Endothelial cell of umbilical vein (primary cell): ENCODE measurements around the gene CILP2. TPM values are rescaled to one million over a fixed set of nuclear protein-coding genes. Genes with fewer than 3 reads are reported as not detected.

Experiments used
- BruUV-seq: library from RNA; stranded (reverse); fragments of 400-500 nt; replicated peaks from 2 replicates; lab custom pipeline; 2021; lab: Mats Ljungman, UMichigan
- CTCF ChIA-PET: fragments of 300-600, 350-600 bp; sonication (Branson Sonifier 250); formaldehyde crosslinking; loops from one replicate; lab custom pipeline; 2021; ENCODE audit warnings: antibody characterized with exemption, inconsistent platforms; lab: Charles Lee
- POLR2A ChIA-PET: fragments of 300-600, 350-600 bp; sonication (Branson Sonifier 250); formaldehyde crosslinking; loops from one replicate; lab custom pipeline; 2021; ENCODE audit warnings: antibody characterized with exemption, inconsistent platforms; lab: Charles Lee
- DNase-seq: peaks from one replicate; pipeline ENCODE4 v3.0.0-alpha.2; 2011; ENCODE audit warnings: low read depth, low spot score
- FAIRE-seq: peaks from 2 replicates; lab custom pipeline; 2011; peaks lifted over from hg19 to GRCh38; lab: Jason Lieb, UNC
- H2AFZ ChIP-seq: 2 replicates; pipeline ENCODE4 v1.6.0; 2012; ENCODE audit warnings: low read depth, low read length, control low read depth, inconsistent platforms
- H3K27ac ChIP-seq: 2 replicates; pipeline ENCODE4 v1.5.1; 2011; ENCODE audit warnings: low read depth, mild to moderate bottlenecking, control low read depth, low read length, moderate library complexity; ENCODE audit not compliant: insufficient read depth
- H3K27me3 ChIP-seq, 2 experiments: 2 replicates each; pipeline versions ENCODE4 v1.6.0 to v1.6.1; 2011; ENCODE audit warnings: low read length in 2 of 2, mixed read lengths in 1 of 2; ENCODE audit not compliant: control insufficient read depth in 2 of 2, insufficient read depth in 2 of 2
- H3K36me3 ChIP-seq, 2 experiments: 2 replicates in 1 of 2; 3 replicates in 1 of 2; pipeline ENCODE4 v1.5.1; 2011; ENCODE audit warnings: low read length in 2 of 2, mild to moderate bottlenecking in 1 of 2, moderate library complexity in 1 of 2; ENCODE audit not compliant: control insufficient read depth in 2 of 2, insufficient read depth in 2 of 2; ENCODE audit errors: extremely low read depth in 1 of 2
- H3K4me1 ChIP-seq: 3 replicates; pipeline ENCODE4 v1.5.1; 2011; ENCODE audit warnings: mild to moderate bottlenecking, low read length; ENCODE audit not compliant: control insufficient read depth, insufficient read depth; ENCODE audit errors: extremely low read depth
- H3K4me2 ChIP-seq: 2 replicates; pipeline ENCODE4 v1.6.1; 2011; ENCODE audit warnings: low read length, control low read depth, mixed read lengths; ENCODE audit not compliant: insufficient read depth
- H3K4me3 ChIP-seq, 3 experiments: fragments of 200-600 bp in 1 of 3; sonication (generic), shearing (Covaris generic) in 1 of 3; replicated peaks in 1 of 3; 2 replicates each; pipeline ENCODE4 v1.5.1; 2011 to 2016; ENCODE audit warnings: control low read depth in 3 of 3, low read length in 3 of 3, mild to moderate bottlenecking in 2 of 3, inconsistent platforms in 1 of 3, low read depth in 1 of 3, moderate library complexity in 1 of 3; ENCODE audit not compliant: insufficient read depth in 1 of 3
- H3K79me2 ChIP-seq: 2 replicates; pipeline ENCODE4 v1.6.0; 2012; ENCODE audit warnings: low read length, inconsistent platforms; ENCODE audit not compliant: control insufficient read depth, insufficient read depth
- H3K9ac ChIP-seq: replicated peaks from 2 replicates; pipeline ENCODE3; 2011; ENCODE audit warnings: low read length, control low read depth; ENCODE audit not compliant: insufficient read depth; ENCODE audit errors: extremely low read depth
- H3K9me1 ChIP-seq: replicated peaks from 3 replicates; pipeline ENCODE4 v1.6.0; 2011; ENCODE audit warnings: mild to moderate bottlenecking, low read length; ENCODE audit not compliant: control insufficient read depth, insufficient read depth; ENCODE audit errors: extremely low read depth
- H3K9me3 ChIP-seq: replicated peaks from 2 replicates; pipeline ENCODE4 v1.5.1; 2012; ENCODE audit warnings: low read length, inconsistent platforms; ENCODE audit not compliant: control insufficient read depth, insufficient read depth
- H4K20me1 ChIP-seq: replicated peaks from 2 replicates; pipeline ENCODE3; 2011; ENCODE audit warnings: mild to moderate bottlenecking, low read length; ENCODE audit not compliant: control insufficient read depth, insufficient read depth; ENCODE audit errors: extremely low read depth
- FOS ChIP-seq: IDR thresholded peaks from 2 replicates; pipeline ENCODE4 v1.6.1; 2011; ENCODE audit warnings: mild to moderate bottlenecking, low read length, moderate library complexity, borderline replicate concordance; ENCODE audit not compliant: insufficient read depth
- GATA2 ChIP-seq: IDR thresholded peaks from 2 replicates; pipeline ENCODE4 v1.7.0; 2011; ENCODE audit warnings: low read depth, mild to moderate bottlenecking, moderate library complexity, mixed read lengths, low read length; ENCODE audit not compliant: insufficient read length, insufficient read depth
- JUN ChIP-seq: IDR thresholded peaks from 2 replicates; pipeline ENCODE4 v1.6.1; 2011; ENCODE audit warnings: borderline replicate concordance, low read depth; ENCODE audit not compliant: insufficient read length, insufficient read depth
- POLR2A ChIP-seq: IDR thresholded peaks from 2 replicates; pipeline ENCODE4 v1.6.1; 2012; ENCODE audit warnings: low read depth, mild to moderate bottlenecking, control low read depth, low read length
- POLR2AphosphoS5 ChIP-seq: IDR thresholded peaks from 2 replicates; pipeline ENCODE4 v1.6.1; 2012; ENCODE audit warnings: low read depth, mild to moderate bottlenecking, control low read depth, low read length, moderate library complexity; ENCODE audit not compliant: insufficient read depth
- dilution Hi-C: fragments of 300-500 bp; cut with MboI; formaldehyde crosslinking; loops from one replicate; pipeline ENCODE4 v1.15.0; 2019; ENCODE audit warnings: low sequenced_read_pairs; ENCODE audit not compliant: extremely low pct_ligation_motif_present
- intact Hi-C: fragments of 100-400 bp; cut with micrococcal nuclease; formaldehyde crosslinking; loops from one replicate; pipeline ENCODE4 v1.10.0; 2022
- polyA plus RNA-seq, 4 experiments: library from polyadenylated mRNA; depleted of rRNA in 3 of 4; stranded (reverse) in 3 of 4; unstranded in 1 of 4; fragments of >200 nt; gene quantifications; 2 replicates each; pipeline versions ENCODE4 v1.2.1 to v1.2.3, GENCODE V29; 2011 to 2012; ENCODE audit warnings: missing spikeins in 1 of 4
- total RNA-seq: library from RNA; stranded (reverse); gene quantifications from 2 replicates; pipeline ENCODE4 v1.2.3, GENCODE V29; 2021
- TF ChIP-seq, protein P1 (sequence below), 2 donors: IDR thresholded peaks; 1 replicate in 1 of 2; 2 replicates in 1 of 2; pipeline ENCODE4 v1.5.1; 2011; ENCODE audit warnings: low read length in 2 of 2, mild to moderate bottlenecking in 2 of 2, moderate library complexity in 2 of 2, control low read depth in 1 of 2, inconsistent platforms in 1 of 2, low read depth in 1 of 2; ENCODE audit not compliant: insufficient read depth in 1 of 2; ENCODE audit errors: extremely low read depth in 1 of 2

CILP2 gene
- total and polyA plus RNA-seq, 2 donors (not counting 3 experiments of a cell fraction or from before 2014, with no cell fraction given), result 0.01 TPM; not detected in 1

- Histone ChIP-seq H3K9me1 (no peaks in the 10 kb centered on the region), H3K4me3 (no peak overlapping the region), H3K9me3 (no peaks in the 10 kb centered on the region), H2AFZ (no peak overlapping the region), H3K27ac (no peak overlapping the region), H3K27me3 (peaks cover 6% of the 10 kb centered on the region in 2 experiments), H3K36me3 (no peaks in the 10 kb centered on the region), H4K20me1 (no peaks in the 10 kb centered on the region), H3K9ac (no peak overlapping the region), H3K79me2 (no peaks in the 10 kb centered on the region), H3K4me2 (no peak overlapping the region), H3K4me1 (no peaks in the 10 kb centered on the region)
- TF ChIP-seq FOS, result no peak
- TF ChIP-seq GATA2, result no peak
- TF ChIP-seq POLR2AphosphoS5, result no peak
- no peak for TF ChIP-seq JUN
- TF ChIP-seq, protein P1, sequence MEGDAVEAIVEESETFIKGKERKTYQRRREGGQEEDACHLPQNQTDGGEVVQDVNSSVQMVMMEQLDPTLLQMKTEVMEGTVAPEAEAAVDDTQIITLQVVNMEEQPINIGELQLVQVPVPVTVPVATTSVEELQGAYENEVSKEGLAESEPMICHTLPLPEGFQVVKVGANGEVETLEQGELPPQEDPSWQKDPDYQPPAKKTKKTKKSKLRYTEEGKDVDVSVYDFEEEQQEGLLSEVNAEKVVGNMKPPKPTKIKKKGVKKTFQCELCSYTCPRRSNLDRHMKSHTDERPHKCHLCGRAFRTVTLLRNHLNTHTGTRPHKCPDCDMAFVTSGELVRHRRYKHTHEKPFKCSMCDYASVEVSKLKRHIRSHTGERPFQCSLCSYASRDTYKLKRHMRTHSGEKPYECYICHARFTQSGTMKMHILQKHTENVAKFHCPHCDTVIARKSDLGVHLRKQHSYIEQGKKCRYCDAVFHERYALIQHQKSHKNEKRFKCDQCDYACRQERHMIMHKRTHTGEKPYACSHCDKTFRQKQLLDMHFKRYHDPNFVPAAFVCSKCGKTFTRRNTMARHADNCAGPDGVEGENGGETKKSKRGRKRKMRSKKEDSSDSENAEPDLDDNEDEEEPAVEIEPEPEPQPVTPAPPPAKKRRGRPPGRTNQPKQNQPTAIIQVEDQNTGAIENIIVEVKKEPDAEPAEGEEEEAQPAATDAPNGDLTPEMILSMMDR (IDR thresholded peaks at IDR 0.05; ENCODE audit: extremely low read depth in 1 of 2, insufficient read depth in 1 of 2, low read depth in 1 of 2, low read length in 2 of 2), result no peak
- no peak for TF ChIP-seq POLR2A
- DNase-seq, result no peak
- ChIA-PET CTCF (interaction anchor here (3.2 kb wide), 1 partner anchor 8 kb away, joined by 12 read pairs; no protein-coding TSS in a partner anchor), POLR2A (no interaction called here)
- intact Hi-C loops (no loop called here), dilution Hi-C loops (no loop called here)
- FAIRE-seq, result no peak
- BruUV-seq, result no TSS peak
These were observed 7.0 kb downstream of the CILP2 start for GRCh38 chr19:19544954-19545591.
